ENCODE results near the gene RPTOR.

Gene RPTOR

DNA sequence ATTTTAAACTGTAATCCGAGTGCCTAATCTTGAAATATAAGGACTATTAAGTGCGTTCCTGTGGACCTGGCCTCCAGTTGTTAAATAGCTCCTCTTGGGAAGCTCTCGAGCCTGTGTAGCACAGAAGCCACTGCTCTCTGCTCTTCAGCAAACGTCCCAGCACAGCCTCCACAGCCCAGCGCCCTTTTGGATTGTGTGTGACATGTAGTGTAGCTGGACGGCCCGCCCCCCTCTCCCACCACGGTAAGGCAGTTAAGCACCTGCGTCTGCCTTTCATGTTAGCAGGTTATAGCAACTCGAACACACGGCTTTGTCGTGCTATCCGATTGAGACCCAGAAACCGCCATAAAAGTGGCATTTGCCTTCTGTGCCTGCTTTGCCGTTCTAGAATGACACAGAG, 367.8 kb downstream of the RPTOR start:
- TF ChIP-seq, protein P1, sequence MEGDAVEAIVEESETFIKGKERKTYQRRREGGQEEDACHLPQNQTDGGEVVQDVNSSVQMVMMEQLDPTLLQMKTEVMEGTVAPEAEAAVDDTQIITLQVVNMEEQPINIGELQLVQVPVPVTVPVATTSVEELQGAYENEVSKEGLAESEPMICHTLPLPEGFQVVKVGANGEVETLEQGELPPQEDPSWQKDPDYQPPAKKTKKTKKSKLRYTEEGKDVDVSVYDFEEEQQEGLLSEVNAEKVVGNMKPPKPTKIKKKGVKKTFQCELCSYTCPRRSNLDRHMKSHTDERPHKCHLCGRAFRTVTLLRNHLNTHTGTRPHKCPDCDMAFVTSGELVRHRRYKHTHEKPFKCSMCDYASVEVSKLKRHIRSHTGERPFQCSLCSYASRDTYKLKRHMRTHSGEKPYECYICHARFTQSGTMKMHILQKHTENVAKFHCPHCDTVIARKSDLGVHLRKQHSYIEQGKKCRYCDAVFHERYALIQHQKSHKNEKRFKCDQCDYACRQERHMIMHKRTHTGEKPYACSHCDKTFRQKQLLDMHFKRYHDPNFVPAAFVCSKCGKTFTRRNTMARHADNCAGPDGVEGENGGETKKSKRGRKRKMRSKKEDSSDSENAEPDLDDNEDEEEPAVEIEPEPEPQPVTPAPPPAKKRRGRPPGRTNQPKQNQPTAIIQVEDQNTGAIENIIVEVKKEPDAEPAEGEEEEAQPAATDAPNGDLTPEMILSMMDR (IDR thresholded peaks at IDR 0.05; ENCODE audit: insufficient read depth, low read length, missing control alignments) = no peak
- DNase-seq (ENCODE audit: low read depth, low spot score) = no peak
- POLR2A ChIA-PET = no interaction called here
- no peak overlapping the region for H3K4me3 ChIP-seq (ENCODE audit: low read depth, low read length)
- CTCF ChIA-PET = interaction anchor here (1.3 to 1.4 kb wide), 2 partner anchors 16 to 186 kb away, joined by 3 to 4 read pairs; no protein-coding TSS in a partner anchor

DNA sequence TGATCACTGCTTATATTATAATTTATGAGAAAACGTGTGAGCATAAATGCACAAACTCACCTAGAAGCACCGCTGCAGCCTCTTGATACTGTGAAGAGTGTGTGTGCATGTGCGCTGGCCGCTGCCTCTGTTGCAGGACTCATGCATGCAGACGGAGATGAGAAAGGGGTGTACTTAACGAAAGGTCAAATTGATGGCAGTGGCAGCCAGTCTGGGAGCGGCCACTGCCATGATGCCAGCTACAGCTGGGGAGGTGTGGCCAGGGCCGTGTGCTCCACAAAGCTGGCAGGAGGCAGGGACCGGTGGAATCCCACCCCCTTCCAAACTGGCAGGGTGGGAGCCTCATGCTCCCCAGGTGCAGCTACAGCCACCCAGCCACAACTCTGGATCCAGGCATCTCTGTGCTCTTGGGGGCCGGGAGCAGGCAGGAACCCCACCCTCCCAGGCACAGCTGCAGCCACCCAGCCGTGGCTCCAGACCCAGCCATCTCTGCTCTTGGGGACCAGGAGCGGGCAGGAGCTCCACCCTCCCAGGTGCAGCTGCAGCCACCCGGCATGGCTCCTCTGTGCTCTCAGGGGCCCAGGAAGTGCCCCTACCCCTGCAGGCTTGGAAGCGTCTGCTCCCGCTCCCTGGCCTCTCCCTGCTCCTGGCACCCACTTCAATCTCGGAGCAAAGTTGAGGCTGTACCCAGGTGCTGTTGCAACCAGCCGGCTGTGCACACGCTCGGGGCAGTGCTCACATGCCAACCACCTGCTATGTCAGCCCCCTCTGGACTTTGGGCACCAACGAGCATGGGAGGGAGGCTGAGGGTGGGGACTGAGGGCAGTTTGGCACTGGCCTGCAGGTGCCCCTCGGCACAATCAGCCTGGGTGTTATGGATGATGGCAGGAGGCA, 369.5 kb downstream of the RPTOR start:
- no peak overlapping the region for H3K4me3 ChIP-seq (ENCODE audit: low read depth, low read length)
- ChIA-PET POLR2A (no interaction called here), CTCF (no interaction called here)

DNA sequence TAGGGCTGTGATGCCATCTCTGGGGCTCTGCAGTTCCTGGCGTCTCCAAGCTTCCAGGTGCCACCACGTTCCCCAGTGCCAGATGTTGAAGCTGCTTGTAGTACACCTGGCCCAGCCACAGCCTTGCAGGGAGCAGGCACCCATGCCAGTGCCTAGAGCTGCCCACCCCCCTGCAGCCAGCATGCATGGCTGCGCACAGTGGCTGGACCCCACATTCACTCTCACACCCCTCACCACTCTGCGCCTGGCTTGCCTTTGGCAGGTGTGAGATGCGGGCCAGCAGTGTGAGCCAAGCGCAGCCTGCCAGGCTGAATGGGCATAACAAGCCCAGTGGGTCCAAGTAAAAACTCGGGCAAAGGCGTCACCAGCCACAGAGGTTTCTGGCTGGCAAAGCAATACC, 371.6 kb downstream of the RPTOR start:
- CTCF ChIA-PET = no interaction called here
- POLR2A ChIA-PET = interaction anchor here (0.6 kb wide), 1 partner anchor 16 kb away, joined by 3 read pairs; no protein-coding TSS in a partner anchor

More for the DNA sequence above, 369.5 kb downstream of the RPTOR start:
- TF ChIP-seq, protein P1 (IDR thresholded peaks at IDR 0.05; ENCODE audit: insufficient read depth, low read length, missing control alignments) = no peak
- DNase-seq (ENCODE audit: low read depth, low spot score) = no peak

DNA sequence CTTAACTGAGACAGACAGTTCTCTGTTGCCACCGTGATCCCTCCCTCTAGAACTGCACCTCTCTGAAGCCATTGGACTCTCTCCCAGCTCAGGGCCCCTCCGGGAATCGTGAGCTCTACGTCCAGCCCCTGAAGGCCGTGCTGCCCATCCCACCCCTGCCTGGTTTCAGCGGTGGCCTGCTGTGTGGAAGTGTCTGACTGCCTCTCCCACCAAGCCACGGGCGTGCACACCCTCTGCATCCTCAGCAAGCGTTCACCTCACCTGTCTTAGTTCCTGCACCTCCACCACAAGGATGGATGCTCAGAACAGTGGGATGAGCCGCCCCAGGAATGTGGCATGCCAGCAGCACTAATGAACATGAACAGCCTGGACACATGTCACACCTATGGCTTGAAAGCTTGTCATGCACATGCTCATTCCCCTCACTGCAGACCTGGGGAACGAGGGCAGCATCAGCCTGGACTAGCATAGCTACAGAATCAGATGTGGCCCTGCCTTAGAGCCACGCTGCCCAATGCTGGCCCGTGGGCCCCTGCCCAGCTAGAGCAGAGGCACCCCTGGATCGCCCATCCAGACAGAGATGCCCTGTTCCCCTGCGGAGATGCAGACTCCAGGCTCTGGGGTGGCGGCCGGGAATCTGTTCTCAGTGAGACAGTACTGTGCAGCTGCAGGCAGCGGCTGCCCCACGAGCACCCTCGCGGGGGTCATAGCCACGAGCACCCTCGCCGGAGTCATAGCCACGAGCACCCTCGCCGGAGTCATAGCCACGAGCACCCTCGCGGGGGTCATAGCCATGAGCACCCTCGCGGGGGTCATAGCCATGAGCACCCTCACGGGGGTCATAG, 373.3 kb downstream of the RPTOR start:
- POLR2A ChIA-PET = no interaction called here
- TF ChIP-seq, protein P1 (IDR thresholded peaks at IDR 0.05; ENCODE audit: insufficient read depth, low read length, missing control alignments) = no peak
- CTCF ChIA-PET = interaction anchor here (0.6 kb wide), 1 partner anchor 24 kb away, joined by 3 read pairs; no protein-coding TSS in a partner anchor
- no peak overlapping the region for H3K4me3 ChIP-seq (ENCODE audit: low read depth, low read length)
- DNase-seq (ENCODE audit: low read depth, low spot score) = no peak

More for the DNA sequence above, 371.6 kb downstream of the RPTOR start:
- TF ChIP-seq, protein P1 (IDR thresholded peaks at IDR 0.05; ENCODE audit: insufficient read depth, low read length, missing control alignments) = no peak
- H3K4me3 ChIP-seq (ENCODE audit: low read depth, low read length) = no peak overlapping the region
- no peak for DNase-seq (ENCODE audit: low read depth, low spot score)

DNA sequence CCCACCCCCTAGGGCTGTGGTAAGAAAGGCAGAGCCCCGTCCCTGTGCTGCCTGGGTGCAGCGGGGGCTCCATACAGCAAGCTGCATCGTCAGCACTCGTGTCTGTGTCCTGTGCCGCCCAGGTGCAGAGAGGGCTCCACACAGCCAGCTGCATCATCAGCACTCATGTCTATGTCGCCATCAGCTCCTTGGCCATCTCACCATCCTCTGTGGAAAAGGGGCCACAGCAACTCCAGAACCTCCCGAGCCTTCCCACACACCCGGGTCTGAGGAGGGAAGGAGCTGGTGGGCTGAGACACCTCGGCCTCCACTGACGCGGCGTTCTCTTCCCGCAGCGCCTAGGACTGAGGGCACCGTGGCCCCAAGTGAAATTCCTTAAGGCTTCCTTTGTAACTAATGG, 374.1 kb downstream of the RPTOR start:
- no peak overlapping the region for H3K4me3 ChIP-seq (ENCODE audit: low read depth, low read length)
- POLR2A ChIA-PET = no interaction called here
- TF ChIP-seq, protein P1 (IDR thresholded peaks at IDR 0.05; ENCODE audit: insufficient read depth, low read length, missing control alignments) = no peak
- CTCF ChIA-PET = interaction anchor here (0.6 kb wide), 1 partner anchor 23 kb away, joined by 3 read pairs; no protein-coding TSS in a partner anchor
- no peak for DNase-seq (ENCODE audit: low read depth, low spot score)
